HUES6 (cell line): ENCODE data around the gene CENPVL1.
"Not testable (repeated sequence)": the region's sequence is repeated elsewhere in the genome, so short reads cannot be mapped to it uniquely, and the experiment has no call there.

Experiments
- H3K27ac ChIP-seq: 2 replicates; pipeline ENCODE4 v1.7.0; 2013; ENCODE audit warnings: low read depth, mild to moderate bottlenecking, low read length, inconsistent platforms
- H3K27me3 ChIP-seq: 2 replicates; pipeline ENCODE4 v1.6.1; 2013; ENCODE audit warnings: low read length; ENCODE audit not compliant: control insufficient read depth, insufficient read depth
- H3K36me3 ChIP-seq: 2 replicates; pipeline ENCODE4 v1.6.1; 2013; ENCODE audit warnings: low read length; ENCODE audit not compliant: control insufficient read depth, insufficient read depth
- H3K4me1 ChIP-seq: 2 replicates; pipeline ENCODE4 v1.6.1; 2013; ENCODE audit warnings: low read length; ENCODE audit not compliant: control insufficient read depth, insufficient read depth
- H3K4me3 ChIP-seq: 2 replicates; pipeline ENCODE4 v1.5.1; 2013; ENCODE audit warnings: low read depth, low read length
- H3K9ac ChIP-seq: one replicate; pipeline ENCODE4 v1.6.1; 2013; ENCODE audit warnings: mild to moderate bottlenecking, low read length
- H3K9me3 ChIP-seq: 2 replicates; pipeline ENCODE4 v1.6.1; 2013; ENCODE audit warnings: low read depth, low read length; ENCODE audit not compliant: control insufficient read depth, insufficient read depth

Gene CENPVL1

GRCh38 chrX:51710277-51711164 lies at the start of gene CENPVL1:
Gene CENPVL1 (plus strand): TSS chrX:51710512. CDS start chrX:51710512, 0 bp downstream.
- H3K4me3 ChIP-seq, H3K4me1 ChIP-seq, H3K27me3 ChIP-seq, H3K9me3 ChIP-seq, H3K27ac ChIP-seq, H3K9ac ChIP-seq, H3K36me3 ChIP-seq: not testable (repeated sequence)

GRCh38 chrX:51665981-51666380 lies 44.3 kb upstream of the CENPVL1 start:
- Histone ChIP-seq H3K36me3 (no peaks in the 10 kb centered on the region), H3K9me3 (no peaks in the 10 kb centered on the region), H3K9ac (no peak overlapping the region), H3K4me3 (no peak overlapping the region), H3K27ac (no peak overlapping the region), H3K4me1 (no peaks in the 10 kb centered on the region), H3K27me3 (no peaks in the 10 kb centered on the region)

GRCh38 chrX:51679689-51680433 lies 30.5 kb upstream of the CENPVL1 start:
- not testable (repeated sequence) for H3K9me3 ChIP-seq, H3K9ac ChIP-seq, H3K27ac ChIP-seq, H3K4me3 ChIP-seq, H3K36me3 ChIP-seq, H3K27me3 ChIP-seq, H3K4me1 ChIP-seq

GRCh38 chrX:51681808-51682719 lies 28.2 kb upstream of the CENPVL1 start:
- not testable (repeated sequence) for H3K4me1 ChIP-seq, H3K4me3 ChIP-seq, H3K9ac ChIP-seq, H3K36me3 ChIP-seq, H3K9me3 ChIP-seq, H3K27me3 ChIP-seq, H3K27ac ChIP-seq

- H3K36me3 ChIP-seq, H3K4me1 ChIP-seq, H3K4me3 ChIP-seq, H3K27ac ChIP-seq, H3K9ac ChIP-seq, H3K9me3 ChIP-seq, H3K27me3 ChIP-seq: not testable (repeated sequence)
Measured at GRCh38 chrX:51682720-51683062, 27.6 kb upstream of the CENPVL1 start, which contains the start of gene CENPVL2. Gene CENPVL2 (minus strand): TSS chrX:51682831. CDS start chrX:51682831, 0 bp downstream.

- no peaks in the 10 kb centered on the region; the same call in 1 of the 2 replicates for H3K9me3 ChIP-seq
- H3K36me3 ChIP-seq: no peaks in the 10 kb centered on the region
- no peak overlapping the region for H3K4me3 ChIP-seq
- H3K27ac ChIP-seq: no peak overlapping the region
- no peak overlapping the region for H3K9ac ChIP-seq
- no peaks in the 10 kb centered on the region for H3K27me3 ChIP-seq
- no peaks in the 10 kb centered on the region for H3K4me1 ChIP-seq
Measured at GRCh38 chrX:51694254-51694653, 16.1 kb upstream of the CENPVL1 start.

- no peak overlapping the region for H3K4me3 ChIP-seq
- H3K9me3 ChIP-seq: no peaks in the 10 kb centered on the region; the same call in 1 of the 2 replicates
- H3K36me3 ChIP-seq: no peaks in the 10 kb centered on the region
- H3K27ac ChIP-seq: no peak overlapping the region
- H3K9ac ChIP-seq: no peak overlapping the region
- no peaks in the 10 kb centered on the region for H3K27me3 ChIP-seq
- H3K4me1 ChIP-seq: no peaks in the 10 kb centered on the region
Measured at GRCh38 chrX:51697397-51697796, 12.9 kb upstream of the CENPVL1 start.

GRCh38 chrX:51712943-51713647 lies 2.8 kb downstream of the CENPVL1 start:
- not testable (repeated sequence) for H3K4me1 ChIP-seq, H3K27me3 ChIP-seq, H3K9me3 ChIP-seq, H3K4me3 ChIP-seq, H3K27ac ChIP-seq, H3K36me3 ChIP-seq, H3K9ac ChIP-seq

- peak overlapping the region; percentile 63; the same call in 1 of the 2 replicates for H3K27ac ChIP-seq
- H3K4me3 ChIP-seq: 0 out of 2 replicates have a peak overlapping the region, but pooled peaks have one; percentile 21
- peaks cover 26% of the 10 kb centered on the region for H3K4me1 ChIP-seq
- no peaks in the 10 kb centered on the region for H3K36me3 ChIP-seq
- H3K9me3 ChIP-seq: no peaks in the 10 kb centered on the region; the same call in 1 of the 2 replicates
- H3K9ac ChIP-seq: no peak overlapping the region
- no peaks in the 10 kb centered on the region for H3K27me3 ChIP-seq
Measured at GRCh38 chrX:51728202-51728601, 17.9 kb downstream of the CENPVL1 start.

- H3K4me1 ChIP-seq: peaks cover 5% of the 10 kb centered on the region
- no peaks in the 10 kb centered on the region for H3K27me3 ChIP-seq
- H3K27ac ChIP-seq: no peak overlapping the region
- no peak overlapping the region for H3K4me3 ChIP-seq
- no peaks in the 10 kb centered on the region; the same call in 1 of the 2 replicates for H3K9me3 ChIP-seq
- H3K9ac ChIP-seq: no peak overlapping the region
- H3K36me3 ChIP-seq: no peaks in the 10 kb centered on the region
Measured at GRCh38 chrX:51737091-51737490, 26.8 kb downstream of the CENPVL1 start.
